Ascending aorta (tissue), 2 donors: ENCODE data around the gene CSTPP1. TPM values are rescaled to one million over a fixed set of nuclear protein-coding genes. Genes with fewer than 3 reads are reported as not detected.

ENCODE experiments used
- DNase-seq, 2 donors: peaks; one replicate each; pipeline ENCODE4 v3.0.0-alpha.2; 2019; ENCODE audit warnings: low spot score in 2 of 2
- H3K27ac ChIP-seq, 2 donors: fragments of 200-600 bp; sonication (generic); one replicate each; pipeline ENCODE4 v1.5.1; 2016 to 2017; ENCODE audit warnings: mild to moderate bottlenecking in 1 of 2
- H3K27me3 ChIP-seq: fragments of 200-600 bp; sonication (generic); one replicate; pipeline ENCODE4 v1.5.1; 2017
- H3K36me3 ChIP-seq, 2 donors: fragments of 200-600 bp; sonication (generic); one replicate each; pipeline ENCODE4 v1.5.1; 2016
- H3K4me1 ChIP-seq, 2 donors: fragments of 200-600 bp; sonication (generic); one replicate each; pipeline ENCODE4 v1.5.1; 2016 to 2017; ENCODE audit warnings: mild to moderate bottlenecking in 1 of 2
- H3K4me3 ChIP-seq, 2 donors: fragments of 200-600 bp; sonication (generic); one replicate each; pipeline ENCODE4 v1.5.1; 2016 to 2017; ENCODE audit warnings: mild to moderate bottlenecking in 1 of 2
- H3K9me3 ChIP-seq, 2 donors: fragments of 200-600 bp; sonication (generic); one replicate each; pipeline ENCODE4 v1.5.1; 2016
- intact Hi-C: fragments of 100-400 bp; cut with DNase I; formaldehyde crosslinking; loops from one replicate; pipeline ENCODE4 v1.15.1; 2023
- total RNA-seq: library from RNA; depleted of rRNA; stranded (reverse); fragments of >200 nt; gene quantifications from one replicate; pipeline ENCODE4 v1.1.0, GENCODE V29; 2016
- TF ChIP-seq, protein P1 (sequence below), 3 experiments: fragments of 200-600 bp in 2 of 3; fragments of 450-650 bp in 1 of 3; sonication (generic) in 2 of 3; IDR thresholded peaks; one replicate each; pipeline ENCODE4 v1.5.1; 2016 to 2019; ENCODE audit warnings: antibody characterized with exemption in 3 of 3, mild to moderate bottlenecking in 1 of 3, moderate library complexity in 1 of 3

CSTPP1 gene
- total RNA-seq, 1 donor from 2014 or later, result 16.6 TPM

GRCh38 chr11:47121056-47121455 is 184.5 kb downstream of the CSTPP1 start:
- intact Hi-C loops, result no loop called here
- Histone ChIP-seq H3K27ac (no peak overlapping the region), H3K27me3 (no peaks in the 10 kb centered on the region), H3K4me1 (no peaks in the 10 kb centered on the region), H3K4me3 (no peak overlapping the region), H3K9me3 (no peaks in the 10 kb centered on the region), H3K36me3 (no peaks in the 10 kb centered on the region)
- DNase-seq, result no peak
- TF ChIP-seq, protein P1, sequence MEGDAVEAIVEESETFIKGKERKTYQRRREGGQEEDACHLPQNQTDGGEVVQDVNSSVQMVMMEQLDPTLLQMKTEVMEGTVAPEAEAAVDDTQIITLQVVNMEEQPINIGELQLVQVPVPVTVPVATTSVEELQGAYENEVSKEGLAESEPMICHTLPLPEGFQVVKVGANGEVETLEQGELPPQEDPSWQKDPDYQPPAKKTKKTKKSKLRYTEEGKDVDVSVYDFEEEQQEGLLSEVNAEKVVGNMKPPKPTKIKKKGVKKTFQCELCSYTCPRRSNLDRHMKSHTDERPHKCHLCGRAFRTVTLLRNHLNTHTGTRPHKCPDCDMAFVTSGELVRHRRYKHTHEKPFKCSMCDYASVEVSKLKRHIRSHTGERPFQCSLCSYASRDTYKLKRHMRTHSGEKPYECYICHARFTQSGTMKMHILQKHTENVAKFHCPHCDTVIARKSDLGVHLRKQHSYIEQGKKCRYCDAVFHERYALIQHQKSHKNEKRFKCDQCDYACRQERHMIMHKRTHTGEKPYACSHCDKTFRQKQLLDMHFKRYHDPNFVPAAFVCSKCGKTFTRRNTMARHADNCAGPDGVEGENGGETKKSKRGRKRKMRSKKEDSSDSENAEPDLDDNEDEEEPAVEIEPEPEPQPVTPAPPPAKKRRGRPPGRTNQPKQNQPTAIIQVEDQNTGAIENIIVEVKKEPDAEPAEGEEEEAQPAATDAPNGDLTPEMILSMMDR (IDR thresholded peaks at IDR 0.05), result no peak

GRCh38 chr11:47121731-47122130 is 185.2 kb downstream of the CSTPP1 start:
- DNase-seq, result no peak
- H3K4me1 ChIP-seq, result no peaks in the 10 kb centered on the region
- H3K4me3 ChIP-seq, result no peak overlapping the region
- intact Hi-C loops, result no loop called here
- TF ChIP-seq, protein P1 (IDR thresholded peaks at IDR 0.05), result no peak
- H3K36me3 ChIP-seq, result no peaks in the 10 kb centered on the region
- no peaks in the 10 kb centered on the region for H3K27me3 ChIP-seq
- no peaks in the 10 kb centered on the region for H3K9me3 ChIP-seq
- H3K27ac ChIP-seq, result no peak overlapping the region

DNA sequence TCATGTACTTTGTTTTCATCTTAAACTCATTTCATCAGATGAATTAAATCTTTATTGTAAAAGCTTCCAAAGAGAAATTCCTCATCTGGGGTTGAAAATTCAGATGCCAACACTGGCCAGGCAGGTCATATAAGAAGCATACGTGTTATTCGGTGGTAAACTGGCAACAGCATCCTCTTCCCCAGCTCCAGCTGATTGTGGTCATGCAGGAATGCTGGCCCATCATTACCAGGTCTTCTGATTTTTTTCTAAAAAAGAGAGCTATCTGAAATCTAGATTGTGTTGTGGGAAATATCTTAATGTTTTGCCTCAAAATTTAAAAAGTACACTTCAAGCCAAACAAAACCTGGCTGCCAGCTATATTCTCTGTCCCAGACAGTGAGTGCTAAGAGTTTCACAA is 186.5 kb downstream of the CSTPP1 start:
- Histone ChIP-seq H3K4me1 (no peaks in the 10 kb centered on the region), H3K9me3 (no peaks in the 10 kb centered on the region), H3K27me3 (no peaks in the 10 kb centered on the region), H3K4me3 (no peak overlapping the region), H3K27ac (no peak overlapping the region), H3K36me3 (no peaks in the 10 kb centered on the region)
- no peak for DNase-seq
- TF ChIP-seq, protein P1 (IDR thresholded peaks at IDR 0.05), result no peak
- intact Hi-C loops, result no loop called here

DNA sequence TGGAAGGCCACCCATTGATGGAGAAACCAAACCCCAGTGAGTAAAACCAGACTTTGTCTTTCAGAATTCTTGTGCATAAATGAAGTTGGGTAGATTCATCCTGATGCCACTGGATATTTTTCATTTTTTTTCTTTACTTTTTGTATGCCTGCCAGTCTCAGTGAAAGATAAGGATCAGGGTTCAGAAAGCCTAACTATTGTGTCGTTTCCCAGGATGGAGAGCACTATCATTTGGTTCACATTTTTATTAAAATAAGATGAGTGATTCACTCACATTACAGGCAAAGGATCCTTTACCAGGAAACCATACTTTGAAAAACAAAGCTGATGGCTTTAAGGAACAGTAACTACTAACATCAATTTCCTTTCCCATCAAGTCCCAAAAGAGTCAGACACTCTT is 188.1 kb downstream of the CSTPP1 start:
- Histone ChIP-seq H3K9me3 (no peaks in the 10 kb centered on the region), H3K27ac (no peak overlapping the region), H3K27me3 (no peaks in the 10 kb centered on the region), H3K36me3 (no peaks in the 10 kb centered on the region), H3K4me3 (no peak overlapping the region), H3K4me1 (no peaks in the 10 kb centered on the region)
- intact Hi-C loops, result no loop called here
- no peak for DNase-seq
- TF ChIP-seq, protein P1 (IDR thresholded peaks at IDR 0.05), result no peak

DNA sequence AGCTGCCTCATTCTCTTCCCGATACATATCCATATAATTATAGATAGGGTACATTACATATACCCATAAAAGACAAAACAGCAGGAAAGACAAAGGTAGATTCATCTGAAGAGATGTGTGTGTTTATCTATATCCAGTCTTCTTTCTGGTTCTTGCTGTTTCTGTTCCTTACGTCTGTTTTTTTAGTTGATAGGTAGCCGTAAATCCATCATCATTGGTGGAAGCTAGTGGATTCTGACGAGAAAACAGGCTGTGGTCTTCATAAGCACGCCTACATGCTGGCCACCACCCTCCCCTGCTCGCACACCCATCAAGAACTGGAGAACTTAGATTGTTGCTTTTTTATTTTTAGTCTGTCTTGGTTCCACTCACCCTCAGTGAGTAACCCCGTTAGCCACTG is 188.5 kb downstream of the CSTPP1 start:
- intact Hi-C loops, result no loop called here
- H3K9me3 ChIP-seq, result no peaks in the 10 kb centered on the region
- H3K27me3 ChIP-seq, result no peaks in the 10 kb centered on the region

More for the DNA sequence above, 188.5 kb downstream of the CSTPP1 start:
- Histone ChIP-seq H3K27ac (no peak overlapping the region), H3K36me3 (no peaks in the 10 kb centered on the region), H3K4me1 (no peaks in the 10 kb centered on the region), H3K4me3 (no peak overlapping the region)
- no peak for DNase-seq
- TF ChIP-seq, protein P1 (IDR thresholded peaks at IDR 0.05), result no peak
